ENCODE measurements around the gene TEDC1.

- peak in 1 of 3 experiments; percentile 15 for TF ChIP-seq CTCF (IDR thresholded peaks at IDR 0.05)
- no peak for TF ChIP-seq POLR2A (IDR thresholded peaks at IDR 0.05)
Observed at GRCh38 chr14:105481886-105482457, 9.1 kb upstream of the TEDC1 start.

Data from testis (tissue), 2 donors.